Loucy (cell line): Measurements from ENCODE around the gene SCNN1B.

Experiments
- H2AFZ ChIP-seq: fragments of 200-600 bp; sonication (generic); 2 replicates; pipeline ENCODE4 v1.6.0; 2016; ENCODE audit warnings: antibody characterized with exemption, mild to moderate bottlenecking, low read length, moderate library complexity
- H3F3A ChIP-seq: fragments of 200-600 bp; 2 replicates; pipeline ENCODE4 v1.6.0; 2016; ENCODE audit warnings: antibody characterized with exemption, low read depth, mild to moderate bottlenecking
- H3K27me3 ChIP-seq: fragments of 200-600 bp; sonication (generic); 2 replicates; pipeline ENCODE4 v1.6.1; 2014; ENCODE audit warnings: low read length, mild to moderate bottlenecking; ENCODE audit not compliant: insufficient read depth, poor library complexity, severe bottlenecking
- H3K36me3 ChIP-seq: fragments of 200-600 bp; sonication (generic); 2 replicates; pipeline ENCODE4 v1.6.1; 2016; ENCODE audit warnings: low read length; ENCODE audit not compliant: insufficient read depth
- H3K4me1 ChIP-seq: fragments of 200-600 bp; sonication (generic); 2 replicates; pipeline ENCODE4 v1.5.1; 2014; ENCODE audit warnings: low read length, mild to moderate bottlenecking; ENCODE audit not compliant: insufficient read depth, poor library complexity, severe bottlenecking
- H3K4me2 ChIP-seq: fragments of 200-600 bp; sonication (generic); 2 replicates; pipeline ENCODE4 v1.6.0; 2014; ENCODE audit warnings: antibody characterized with exemption, low read length, low read depth, mild to moderate bottlenecking; ENCODE audit not compliant: poor library complexity, severe bottlenecking
- H3K4me3 ChIP-seq: fragments of 200-600 bp; sonication (generic); 2 replicates; pipeline ENCODE4 v1.5.1; 2014; ENCODE audit warnings: low read length, mild to moderate bottlenecking, mixed read lengths; ENCODE audit not compliant: poor library complexity, severe bottlenecking
- H3K79me2 ChIP-seq: fragments of 200-600 bp; sonication (generic); 2 replicates; pipeline ENCODE4 v1.6.1; 2014; ENCODE audit warnings: low read length; ENCODE audit not compliant: insufficient read depth
- H3K9ac ChIP-seq: fragments of 200-600 bp; sonication (generic); 2 replicates; pipeline ENCODE4 v1.6.0; 2014; ENCODE audit warnings: mild to moderate bottlenecking, low read depth, low read length, moderate library complexity; ENCODE audit not compliant: poor library complexity, severe bottlenecking
- H3K9me2 ChIP-seq: fragments of 200-600 bp; sonication (generic); replicated peaks from 2 replicates; pipeline ENCODE4 v1.6.1; 2016; ENCODE audit warnings: low read depth, low read length, mixed read lengths
- H3K9me3 ChIP-seq: fragments of 200-600 bp; sonication (generic); 2 replicates; pipeline ENCODE4 v1.6.1; 2014; ENCODE audit warnings: mild to moderate bottlenecking, antibody characterized with exemption, low read length, low read depth; ENCODE audit not compliant: insufficient read depth
- H4K20me1 ChIP-seq: fragments of 200-600 bp; sonication (generic); 2 replicates; pipeline ENCODE4 v1.6.0; 2014; ENCODE audit warnings: antibody characterized with exemption, low read length, mild to moderate bottlenecking; ENCODE audit not compliant: insufficient read depth, poor library complexity, severe bottlenecking
- CTCF ChIP-seq: fragments of 200-600 bp; sonication (generic); conservative IDR thresholded peaks from 2 replicates; pipeline ENCODE4 v1.5.1; 2014; ENCODE audit warnings: mild to moderate bottlenecking, antibody characterized with exemption, low read length
- EZH2phosphoT487 ChIP-seq: fragments of 200-600 bp; IDR thresholded peaks from 2 replicates; pipeline ENCODE4 v1.6.1; 2018; ENCODE audit warnings: antibody characterized with exemption, mild to moderate bottlenecking, moderate library complexity, borderline replicate concordance

Gene SCNN1B

GRCh38 chr16:23424292-23424958 lies 122.3 kb downstream of the SCNN1B start:
- Histone ChIP-seq H3K9me3 (no peaks in the 10 kb centered on the region), H4K20me1 (no peaks in the 10 kb centered on the region), H3K4me3 (no peak overlapping the region), H3K27me3 (no peaks in the 10 kb centered on the region), H3K4me1 (no peaks in the 10 kb centered on the region), H3K4me2 (no peak overlapping the region), H3K36me3 (0 out of 2 replicates have a peak, but pooled peaks cover 4% of the 10 kb centered on the region), H3K9me2 (no peaks in the 10 kb centered on the region), H3K79me2 (no peaks in the 10 kb centered on the region), H3K9ac (no peak overlapping the region), H2AFZ (no peak overlapping the region), H3F3A (no peaks in the 10 kb centered on the region)
- TF ChIP-seq EZH2phosphoT487 (no peak), CTCF (no peak)

- Histone ChIP-seq H2AFZ (no peak overlapping the region), H3K4me2 (no peak overlapping the region), H3K4me1 (no peaks in the 10 kb centered on the region), H3K36me3 (peaks cover 18% of the 10 kb centered on the region; the same call in 1 of the 2 replicates), H3K9me3 (no peaks in the 10 kb centered on the region), H3K27me3 (no peaks in the 10 kb centered on the region), H3K79me2 (no peaks in the 10 kb centered on the region), H4K20me1 (no peaks in the 10 kb centered on the region), H3K4me3 (no peak overlapping the region), H3K9me2 (no peaks in the 10 kb centered on the region), H3K9ac (no peak overlapping the region), H3F3A (no peaks in the 10 kb centered on the region)
- TF ChIP-seq CTCF (no peak), EZH2phosphoT487 (no peak)
Observed at GRCh38 chr16:23428351-23428750, 126.2 kb downstream of the SCNN1B start.
